HG02763 (cell line): ENCODE data around the gene CCDC70.
"Not testable (repeated sequence)": the region's sequence is repeated elsewhere in the genome, so short reads cannot be mapped to it uniquely, and the experiment has no call there.

Experiments
- ATAC-seq: cut with Tn5 transposase; IDR thresholded peaks from one replicate; pipeline ENCODE4 v1.9.1; 2021; ENCODE audit warnings: mild to moderate bottlenecking, moderate library complexity; ENCODE audit not compliant: unreplicated experiment

Gene CCDC70

DNA sequence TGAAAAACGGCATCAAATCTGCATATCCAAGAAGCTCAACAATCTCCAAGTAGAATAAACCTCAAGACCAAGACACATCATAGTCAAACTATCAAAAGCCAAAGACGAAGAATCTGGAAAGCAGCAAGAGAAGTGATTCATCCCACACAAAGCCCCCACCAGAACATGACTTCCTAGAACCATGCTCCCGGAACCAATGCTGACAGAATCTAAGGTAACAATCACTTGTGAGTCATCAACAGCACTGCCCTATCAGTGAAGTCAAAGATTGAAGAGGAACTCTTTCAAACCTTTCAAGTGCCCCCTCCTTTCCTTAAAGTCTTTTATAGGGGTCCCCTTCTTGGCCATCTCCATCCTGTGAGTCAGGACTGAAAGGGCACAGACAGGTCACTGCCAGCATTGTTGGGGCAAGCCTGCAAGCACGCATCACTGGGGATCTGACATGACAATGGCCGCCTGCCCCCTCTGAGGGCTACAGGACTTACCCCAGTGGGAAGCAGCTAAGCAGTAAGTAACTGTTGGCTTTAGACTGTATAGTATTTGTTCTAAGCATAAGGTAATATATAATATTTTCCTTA is at the start of gene CCDC70:
TSS of gene CCDC70 (plus strand) at position 247 of the 578 bp plus-strand sequence. CDS start 3,443 bp downstream, outside the sequence.
- ATAC-seq = no peak

DNA sequence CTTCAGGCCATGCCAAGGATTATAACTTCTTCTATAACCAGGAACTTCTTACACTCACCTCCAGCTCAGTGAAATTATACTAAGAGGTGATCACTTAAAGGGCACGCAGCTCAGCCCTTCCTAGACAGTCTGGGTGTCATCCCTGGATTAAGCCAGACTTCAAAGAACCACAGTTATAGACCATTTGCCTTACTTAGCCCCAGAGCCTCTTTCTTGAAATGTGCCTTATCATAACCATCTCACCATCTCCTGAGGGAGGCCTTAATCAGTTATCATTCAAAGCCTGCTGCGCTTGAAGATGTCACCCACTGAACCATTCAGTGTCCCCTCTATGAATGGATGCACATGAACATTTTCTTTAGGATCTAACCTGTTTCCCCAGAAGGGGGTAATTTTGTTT is 47.7 kb upstream of the CCDC70 start:
- no peak for ATAC-seq

DNA sequence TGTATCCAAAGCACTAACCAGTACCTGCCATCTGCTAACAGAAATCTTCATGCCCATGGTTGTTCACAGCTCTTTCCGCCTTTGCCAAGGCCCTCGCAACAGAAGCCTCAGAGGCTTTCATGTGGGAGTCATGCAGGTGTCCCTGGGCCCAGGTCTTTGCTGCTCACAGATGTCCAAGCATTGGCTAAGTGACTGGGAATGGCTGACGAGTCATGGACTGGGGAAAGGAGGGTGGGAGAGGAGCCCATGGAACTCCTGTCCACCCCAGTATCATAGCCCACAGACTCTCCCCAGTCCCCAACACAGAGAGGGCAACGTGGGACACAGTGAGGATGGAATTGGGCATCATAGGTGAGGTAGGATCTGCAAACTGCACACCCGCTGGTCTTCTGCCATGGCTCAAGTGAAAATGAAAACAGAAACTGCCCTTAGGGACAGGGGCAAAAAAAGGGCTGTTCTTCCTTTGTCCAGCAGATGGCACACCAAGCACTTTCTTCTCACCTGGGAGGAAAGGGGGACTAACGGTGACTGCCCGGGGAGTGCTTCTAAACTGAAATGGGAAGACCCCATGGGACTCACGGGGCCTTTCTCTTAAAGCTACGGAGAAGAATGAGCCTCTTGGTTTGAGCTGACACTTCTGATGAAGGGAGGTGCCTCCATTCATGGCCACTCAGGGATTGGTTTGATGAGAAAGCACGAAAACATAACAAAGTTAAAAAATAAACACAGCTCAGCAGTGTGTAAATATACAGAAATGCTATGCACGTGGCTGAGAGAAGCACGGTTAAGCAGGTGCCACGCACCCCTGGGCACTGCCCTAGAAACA is 46.7 kb upstream of the CCDC70 start:
- peak; percentile 71 for ATAC-seq

DNA sequence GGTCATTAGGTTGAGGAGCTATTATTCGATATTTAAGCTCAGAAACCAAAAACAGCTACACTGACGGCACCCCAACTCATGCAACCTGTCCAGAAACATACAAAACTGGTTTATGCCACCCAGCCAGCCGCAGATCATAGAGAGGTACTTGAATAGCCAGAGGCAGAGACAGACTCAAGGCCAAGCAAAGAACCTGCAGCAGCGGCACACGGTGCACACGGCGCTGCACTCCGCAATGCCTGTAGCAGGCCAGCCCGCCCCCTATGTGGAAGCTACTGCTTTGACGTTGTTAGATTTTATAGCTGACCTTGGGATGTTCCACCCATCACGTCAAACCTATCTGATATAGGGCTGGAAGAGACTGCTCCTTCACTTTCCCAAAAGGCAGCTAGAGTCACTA is 45.9 kb upstream of the CCDC70 start:
- ATAC-seq = no peak

DNA sequence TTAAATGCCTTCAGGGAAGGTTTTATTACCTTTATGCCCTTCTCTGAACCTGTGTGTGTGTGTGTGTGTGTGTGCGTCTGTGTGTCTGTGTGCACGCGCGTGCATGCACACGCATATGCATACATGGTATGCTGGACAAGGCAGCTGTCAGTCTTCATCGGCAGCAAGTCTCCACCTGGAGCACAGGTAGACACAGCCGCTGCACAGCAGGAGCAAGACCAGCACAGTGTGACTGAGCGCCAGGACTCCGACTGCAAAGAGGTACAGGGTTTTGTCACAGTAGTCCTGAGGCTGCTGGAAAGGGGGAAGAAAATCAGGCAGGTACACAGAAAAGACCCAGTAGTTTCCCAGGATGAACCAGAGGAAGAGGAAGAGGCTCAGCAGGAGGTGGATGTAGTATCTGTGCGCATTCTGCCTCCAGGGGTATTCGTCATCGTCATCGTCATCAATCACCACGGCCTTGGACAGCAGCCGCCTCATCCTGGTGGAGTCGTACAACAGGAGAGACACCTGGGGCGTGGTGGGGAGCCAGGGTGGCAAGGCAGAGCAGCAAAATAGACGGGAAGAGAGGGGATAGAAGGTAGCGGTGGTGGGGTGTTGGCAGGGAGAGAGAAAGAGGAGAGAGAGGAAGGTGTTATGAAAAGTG is 45.0 kb upstream of the CCDC70 start:
- no peak for ATAC-seq

DNA sequence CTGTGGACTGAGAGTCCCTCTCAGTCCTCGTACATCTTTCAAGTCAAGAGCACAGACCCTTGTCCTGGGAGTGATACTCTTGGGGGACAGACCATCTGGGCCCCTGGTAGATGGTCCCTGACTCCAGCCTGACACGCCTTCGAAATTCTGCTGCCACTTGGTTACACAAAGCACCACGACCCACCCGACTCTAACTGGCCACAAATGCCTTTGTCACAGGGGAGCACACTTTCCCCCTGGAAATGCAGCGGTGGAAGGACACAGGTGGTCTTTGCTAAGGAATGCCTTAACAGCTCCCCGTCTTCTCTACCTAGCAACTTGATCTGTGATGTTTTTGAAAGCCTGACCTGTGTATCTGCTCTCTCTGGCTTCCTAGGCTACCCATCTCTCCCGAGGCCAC is 44.1 kb upstream of the CCDC70 start:
- no peak for ATAC-seq

DNA sequence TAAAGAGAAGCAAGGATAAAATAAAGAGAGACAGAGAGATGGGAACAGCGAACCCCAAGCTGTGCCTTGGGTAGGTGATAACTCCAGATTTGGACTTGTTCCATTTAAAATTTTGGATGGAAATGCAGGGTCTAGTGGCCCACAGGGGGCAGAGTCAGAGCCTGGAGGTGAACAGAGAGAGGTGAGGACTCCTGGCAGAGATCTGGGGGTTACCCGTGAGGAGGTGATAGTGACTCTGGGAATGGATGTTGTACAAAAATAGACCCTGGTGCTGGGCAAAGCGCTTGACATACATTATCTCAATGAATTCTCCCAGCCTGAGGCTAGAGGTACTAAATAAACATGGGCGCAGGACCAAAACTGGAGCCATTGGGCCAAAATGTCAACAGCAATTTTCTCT is 43.5 kb upstream of the CCDC70 start:
- no peak for ATAC-seq

DNA sequence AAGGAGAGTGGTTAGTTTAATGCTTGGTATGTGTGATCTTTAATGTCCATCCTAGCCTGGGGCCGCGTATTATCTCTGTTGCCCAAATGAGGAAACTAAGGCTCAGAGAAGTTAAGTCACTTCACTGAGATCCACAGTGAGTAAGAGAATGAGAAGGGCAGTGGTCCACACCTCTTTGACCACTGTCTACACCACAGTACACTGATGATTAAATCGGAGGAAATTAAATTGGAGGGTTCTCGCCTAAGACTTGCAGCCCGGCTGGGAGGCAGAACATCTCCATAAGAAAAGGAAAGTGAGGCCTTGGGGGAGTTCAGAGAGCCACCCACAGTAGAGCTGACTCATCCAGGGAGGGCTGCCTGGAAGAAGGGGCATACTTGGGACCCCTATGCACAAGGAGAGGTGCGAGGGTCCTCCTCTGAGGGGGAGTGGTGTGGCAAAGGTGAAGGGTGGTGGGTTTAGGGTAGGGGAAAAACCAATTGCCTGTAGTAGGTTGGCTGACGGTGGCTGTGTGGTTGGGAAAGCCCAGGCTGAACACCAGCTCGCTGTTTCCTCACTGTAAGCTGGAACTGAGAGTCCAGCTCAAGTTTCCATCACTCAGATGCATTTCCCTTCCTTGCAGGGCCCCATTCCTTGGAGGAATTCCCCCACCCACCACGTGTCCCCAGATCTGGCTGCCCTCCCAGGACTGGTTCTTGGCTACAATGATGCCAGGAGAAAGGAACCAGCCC is 42.8 kb upstream of the CCDC70 start:
- no peak for ATAC-seq

DNA sequence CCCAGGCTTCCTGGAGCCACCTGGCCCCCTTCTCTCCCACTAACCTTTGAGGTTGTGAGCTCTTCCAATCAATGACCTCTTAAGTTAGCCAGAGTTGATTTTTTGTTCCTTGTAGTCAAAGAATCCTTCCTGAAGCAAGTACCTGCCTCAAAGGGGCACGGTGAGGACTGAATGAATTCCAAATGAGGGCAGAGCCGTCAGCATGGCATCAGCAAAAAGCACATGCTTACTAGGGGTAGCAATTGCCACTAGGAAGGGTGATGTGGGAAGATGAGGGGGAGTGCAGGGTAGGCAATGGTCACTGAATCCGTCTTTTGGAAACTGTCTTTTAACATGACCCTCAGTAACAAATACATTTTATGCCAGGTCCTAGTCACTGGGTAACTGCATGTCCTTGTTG is 42.2 kb upstream of the CCDC70 start:
- no peak for ATAC-seq

DNA sequence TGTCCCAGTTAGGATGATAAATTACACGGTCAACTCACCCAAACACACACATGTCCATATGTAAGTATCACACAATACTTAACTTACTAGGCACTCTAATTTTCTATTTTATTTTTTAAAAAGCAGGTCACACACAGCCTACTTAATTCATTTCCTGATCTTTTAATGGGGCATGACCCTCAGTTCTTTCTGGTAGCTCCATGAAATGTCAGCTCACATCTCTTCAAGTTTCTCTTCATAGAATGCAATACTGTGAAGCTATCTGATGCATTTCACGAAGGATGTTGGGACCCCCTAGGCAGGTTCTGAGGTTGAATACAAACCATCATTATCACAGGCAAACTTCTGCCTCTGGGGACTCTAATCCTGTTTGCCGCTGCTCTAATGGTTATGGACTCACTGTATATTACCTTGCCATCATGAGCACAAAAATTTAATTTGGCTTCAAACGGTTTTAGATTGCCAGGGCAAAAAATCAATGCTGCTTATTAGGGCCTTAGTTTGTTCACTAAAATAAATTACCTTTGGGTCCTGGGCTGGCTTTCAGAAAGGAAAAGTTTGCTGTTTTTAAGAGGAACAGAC is 41.7 kb upstream of the CCDC70 start:
- ATAC-seq = no peak

DNA sequence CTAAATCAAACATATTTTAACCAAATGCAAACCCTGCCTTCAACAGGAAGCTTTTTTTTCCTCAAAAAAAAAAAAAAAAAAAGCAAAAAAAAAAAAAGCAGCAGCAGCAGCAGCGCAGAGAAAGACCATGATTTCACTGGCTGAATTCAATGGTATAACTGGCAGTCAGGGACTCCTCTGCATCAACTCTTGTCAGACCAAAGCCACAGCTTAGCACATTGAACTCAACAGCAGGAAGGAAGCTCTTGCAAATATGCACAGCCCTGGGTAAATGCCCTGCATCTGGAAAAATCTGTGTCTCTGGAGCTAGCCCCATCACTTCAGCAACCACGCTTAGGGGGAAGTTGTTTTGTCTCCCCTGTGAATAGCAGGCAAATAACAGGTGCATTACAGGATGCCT is 40.2 kb upstream of the CCDC70 start:
- ATAC-seq = no peak

DNA sequence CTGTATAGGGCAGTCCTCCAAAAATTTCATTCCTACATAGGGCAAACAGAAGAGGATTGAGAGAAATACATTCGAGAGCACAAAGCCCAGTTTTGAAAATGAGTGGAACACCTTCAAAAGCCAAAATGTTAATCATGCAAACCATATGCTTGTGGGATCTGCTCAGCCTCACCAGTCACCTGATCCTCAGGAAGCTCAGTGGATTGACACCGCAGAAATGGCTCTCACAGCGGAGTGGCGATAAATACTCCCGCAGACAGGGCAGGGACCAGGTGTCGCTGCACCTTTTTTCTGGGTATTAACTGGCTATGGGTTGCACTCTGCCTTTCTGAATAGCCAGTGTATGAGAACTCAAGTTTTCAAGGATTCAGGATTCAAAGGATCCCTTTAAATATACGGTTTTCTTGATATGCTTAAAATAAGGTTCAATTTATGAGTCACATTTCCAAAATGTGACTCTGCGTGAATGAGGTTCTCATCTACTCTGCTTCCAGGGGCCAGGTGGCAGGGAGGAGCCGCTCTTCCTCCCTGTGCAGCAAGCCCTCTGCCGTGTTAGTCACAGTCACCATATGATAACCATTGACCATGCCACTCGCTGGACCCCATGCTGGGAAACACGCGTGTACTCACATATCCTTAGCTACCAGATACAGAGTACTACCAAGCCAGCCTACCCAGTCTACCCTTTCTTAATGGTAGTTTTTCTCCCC is 39.5 kb upstream of the CCDC70 start:
- no peak for ATAC-seq

DNA sequence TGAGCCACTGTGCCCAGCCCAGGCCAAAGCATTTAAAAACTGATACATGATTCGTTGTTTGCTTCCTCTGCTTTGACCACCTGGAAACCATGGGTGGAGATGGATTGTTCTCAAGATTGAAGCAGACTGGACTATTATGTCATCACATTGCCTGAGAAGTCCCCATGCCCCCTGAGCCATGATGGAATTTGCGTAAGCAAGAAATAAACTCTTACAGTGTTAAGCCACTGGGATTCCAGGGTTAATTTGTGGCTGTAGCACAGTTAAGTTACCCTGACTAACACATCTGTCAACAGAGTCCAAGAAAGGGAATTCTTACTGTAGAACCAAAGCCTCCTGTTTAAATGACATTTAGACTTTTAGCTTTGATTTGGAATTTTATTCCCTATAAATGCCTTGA is 38.4 kb upstream of the CCDC70 start:
- no peak for ATAC-seq

DNA sequence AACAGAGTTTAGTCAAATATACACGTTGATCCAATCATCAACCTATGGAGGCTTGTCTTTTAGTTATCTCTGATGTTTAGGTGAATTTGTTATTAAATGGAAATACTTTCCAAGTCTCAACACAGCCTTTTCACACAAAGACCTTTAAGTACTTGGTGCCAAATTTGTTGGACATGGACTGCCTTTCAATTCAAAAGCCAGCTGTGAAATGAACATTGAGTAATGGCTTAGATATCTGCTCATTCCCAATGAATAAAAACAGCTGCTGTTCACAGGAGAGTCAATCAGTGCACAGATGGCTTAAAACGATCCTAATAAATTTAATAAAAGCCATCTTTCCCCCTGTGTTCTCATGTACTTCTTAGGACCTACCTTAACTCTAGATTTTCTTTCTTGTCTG is 37.9 kb upstream of the CCDC70 start:
- ATAC-seq = no peak

DNA sequence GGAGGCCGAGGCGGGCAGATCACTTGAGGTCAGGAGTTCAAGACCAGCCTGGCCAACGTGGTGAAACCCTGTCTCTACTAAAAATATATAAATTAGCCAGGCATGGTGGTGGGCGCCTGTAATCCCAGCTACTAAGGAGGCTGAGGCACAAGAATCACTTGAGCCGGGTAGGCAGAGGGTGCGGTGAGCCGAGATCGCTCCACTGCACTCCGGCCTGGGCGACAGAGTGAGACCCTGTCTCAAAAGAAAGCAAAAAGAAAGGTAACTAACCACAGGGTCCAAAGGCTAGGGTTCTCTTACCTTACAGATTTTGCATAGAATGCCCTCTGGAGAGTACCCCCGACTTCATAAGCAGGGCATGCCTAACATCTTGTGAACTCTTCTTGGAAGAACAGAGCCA is 37.1 kb upstream of the CCDC70 start:
- not testable (repeated sequence) for ATAC-seq

DNA sequence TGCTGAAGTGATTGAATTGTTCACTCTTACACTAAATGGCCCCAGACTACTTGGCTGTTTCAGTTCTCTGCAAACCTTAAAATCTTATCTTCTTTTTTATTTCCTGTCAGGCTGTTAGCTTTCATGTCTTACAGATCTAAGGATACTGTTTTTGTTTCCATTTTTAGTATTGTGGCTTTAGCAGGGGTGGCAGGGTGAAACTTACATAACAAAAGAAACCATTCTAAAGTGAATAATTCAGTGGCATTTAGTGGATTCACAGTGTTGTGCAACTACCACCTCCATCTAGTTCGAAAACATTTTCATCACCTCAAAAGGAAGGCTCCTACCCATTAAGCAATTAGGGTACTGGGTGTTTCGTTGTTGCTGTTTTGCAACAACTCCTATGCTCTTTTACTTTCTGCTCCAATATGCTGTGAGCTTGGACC is 36.6 kb upstream of the CCDC70 start:
- no peak for ATAC-seq

DNA sequence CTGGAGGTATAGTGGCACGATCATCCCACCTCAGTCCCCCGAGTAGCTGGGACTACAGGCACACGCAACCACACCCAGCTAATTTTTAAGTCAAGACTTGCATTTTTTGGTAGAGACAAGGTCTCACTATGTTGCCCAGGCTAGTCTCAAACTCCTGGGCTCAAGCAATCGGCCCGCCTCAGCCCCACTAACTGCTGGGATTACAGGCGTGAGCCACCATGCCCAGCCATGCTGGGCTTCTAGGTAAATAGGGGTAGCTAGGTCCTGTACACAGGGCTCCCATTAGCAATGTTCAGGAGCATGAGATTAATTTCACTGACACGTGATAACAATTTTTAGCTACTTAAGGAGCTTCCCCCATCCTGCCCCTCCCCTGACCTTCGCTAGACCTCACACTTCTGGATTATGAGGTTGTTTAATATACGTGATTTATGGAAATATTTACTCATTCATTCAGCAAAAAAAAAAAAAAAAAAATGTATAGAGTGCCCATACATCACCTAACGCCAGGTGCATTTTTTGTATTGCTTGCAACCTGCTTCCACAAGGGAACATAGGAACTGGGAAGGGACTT is 36.0 kb upstream of the CCDC70 start:
- no peak for ATAC-seq

DNA sequence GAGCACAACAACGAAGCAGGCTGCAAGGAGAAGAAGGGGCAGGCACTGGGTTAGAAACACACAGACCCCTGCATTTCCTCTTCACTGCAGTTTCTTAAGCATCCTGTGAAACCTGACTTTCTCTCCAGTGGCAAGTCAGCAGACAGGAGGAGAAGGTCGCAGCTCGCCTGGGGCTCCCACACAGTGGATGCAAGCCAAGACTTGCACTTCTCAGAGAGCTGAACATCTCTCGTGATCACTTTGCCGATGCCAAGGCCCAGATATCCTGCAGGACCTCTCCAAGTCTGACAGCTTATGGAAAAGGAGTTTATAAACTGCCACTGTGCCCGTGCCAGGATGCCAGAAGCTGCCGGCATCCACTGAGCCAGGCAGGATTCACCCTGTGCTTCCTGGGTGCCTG is 35.2 kb upstream of the CCDC70 start:
- ATAC-seq = no peak

DNA sequence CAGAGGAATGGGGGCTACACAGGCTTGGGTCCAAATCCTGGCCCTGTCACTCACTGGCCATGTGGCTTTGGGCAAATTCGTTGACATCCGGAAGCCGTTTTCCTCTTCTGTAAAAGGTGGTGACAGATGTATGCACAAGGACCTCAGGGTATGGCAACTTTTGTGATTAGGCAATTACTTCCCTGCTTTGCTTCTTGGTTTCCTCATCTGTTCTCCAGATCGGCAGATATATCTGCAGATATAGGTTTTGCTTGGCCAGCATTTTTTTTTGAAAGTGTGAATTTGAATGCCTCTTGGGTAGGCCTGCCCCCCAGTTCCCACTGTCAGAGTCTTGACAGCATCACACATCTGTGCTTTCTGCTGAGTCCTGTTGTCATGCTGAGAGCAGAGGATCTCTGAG is 34.5 kb upstream of the CCDC70 start:
- ATAC-seq = no peak
